ENCODE measurements around the gene ERMARD.

ERMARD gene

GRCh38 chr6:169729961-169730360 is 21.5 kb upstream of the ERMARD start:
- Histone ChIP-seq H3K27ac (replicated peaks) (no peak overlapping the region), H3K27me3 (ENCODE audit: insufficient read depth, poor library complexity, severe bottlenecking) (no peaks in the 10 kb centered on the region), H3K4me3 (replicated peaks; ENCODE audit: insufficient read depth, low read length) (no peak overlapping the region)
- no peak for TF ChIP-seq POLR2AphosphoS5 (IDR thresholded peaks at IDR 0.05; ENCODE audit: low read depth)
- TF ChIP-seq SPI1 (IDR thresholded peaks at IDR 0.05; ENCODE audit: borderline replicate concordance, low read depth): no peak
- DNase-seq (ENCODE audit: low read depth in 1 of 2, low spot score in 1 of 2): no peak

- TF ChIP-seq CTCF (IDR thresholded peaks at IDR 0.05; ENCODE audit: insufficient read depth, low read length): no peak
- no peak for TF ChIP-seq REST (IDR thresholded peaks at IDR 0.05; ENCODE audit: insufficient replicate concordance, low read depth)
- no peak for TF ChIP-seq SPI1 (IDR thresholded peaks at IDR 0.05; ENCODE audit: borderline replicate concordance, low read depth)
- no peak for TF ChIP-seq GABPA (IDR thresholded peaks at IDR 0.05; ENCODE audit: low read depth)
- TF ChIP-seq POLR2AphosphoS5 (IDR thresholded peaks at IDR 0.05; ENCODE audit: low read depth): no peak
- Histone ChIP-seq H3K4me3 (replicated peaks; ENCODE audit: insufficient read depth, low read length) (no peak overlapping the region), H3K27ac (replicated peaks) (no peak overlapping the region), H3K27me3 (ENCODE audit: insufficient read depth, poor library complexity, severe bottlenecking) (no peaks in the 10 kb centered on the region)
- no peak for DNase-seq (ENCODE audit: low read depth in 1 of 2, low spot score in 1 of 2)
Observed at GRCh38 chr6:169738204-169738975, 13.0 kb upstream of the ERMARD start.

GRCh38 chr6:169738976-169739529 is 12.4 kb upstream of the ERMARD start:
- Histone ChIP-seq H3K27me3 (ENCODE audit: insufficient read depth, poor library complexity, severe bottlenecking) (no peaks in the 10 kb centered on the region), H3K4me3 (replicated peaks; ENCODE audit: insufficient read depth, low read length) (no peak overlapping the region), H3K27ac (replicated peaks) (no peak overlapping the region)
- TF ChIP-seq REST (IDR thresholded peaks at IDR 0.05; ENCODE audit: insufficient replicate concordance, low read depth): no peak
- TF ChIP-seq SPI1 (IDR thresholded peaks at IDR 0.05; ENCODE audit: borderline replicate concordance, low read depth): no peak
- TF ChIP-seq GABPA (IDR thresholded peaks at IDR 0.05; ENCODE audit: low read depth): no peak
- TF ChIP-seq POLR2AphosphoS5 (IDR thresholded peaks at IDR 0.05; ENCODE audit: low read depth): no peak
- TF ChIP-seq CTCF (IDR thresholded peaks at IDR 0.05; ENCODE audit: insufficient read depth, low read length): no peak
- no peak for DNase-seq (ENCODE audit: low read depth in 1 of 2, low spot score in 1 of 2)

GRCh38 chr6:169741344-169741743 is 10.1 kb upstream of the ERMARD start:
- TF ChIP-seq GABPA (IDR thresholded peaks at IDR 0.05; ENCODE audit: low read depth) (no peak), SPI1 (IDR thresholded peaks at IDR 0.05; ENCODE audit: borderline replicate concordance, low read depth) (no peak), POLR2AphosphoS5 (IDR thresholded peaks at IDR 0.05; ENCODE audit: low read depth) (no peak), CTCF (IDR thresholded peaks at IDR 0.05; ENCODE audit: insufficient read depth, low read length) (no peak), REST (IDR thresholded peaks at IDR 0.05; ENCODE audit: insufficient replicate concordance, low read depth) (no peak)
- no peaks in the 10 kb centered on the region for H3K27me3 ChIP-seq (ENCODE audit: insufficient read depth, poor library complexity, severe bottlenecking)
- no peak for DNase-seq (ENCODE audit: low read depth in 1 of 2, low spot score in 1 of 2)
- H3K27ac ChIP-seq (replicated peaks): no peak overlapping the region
- no peak overlapping the region for H3K4me3 ChIP-seq (replicated peaks; ENCODE audit: insufficient read depth, low read length)
